Measurements from ENCODE around the gene WDR37. TPM values are rescaled to one million over a fixed set of nuclear protein-coding genes. Genes with fewer than 3 reads are reported as not detected.

The WDR37 gene
- total and polyA plus RNA-seq, 4 donors = 6.6 to 23.5 (median 13.6) TPM

DNA sequence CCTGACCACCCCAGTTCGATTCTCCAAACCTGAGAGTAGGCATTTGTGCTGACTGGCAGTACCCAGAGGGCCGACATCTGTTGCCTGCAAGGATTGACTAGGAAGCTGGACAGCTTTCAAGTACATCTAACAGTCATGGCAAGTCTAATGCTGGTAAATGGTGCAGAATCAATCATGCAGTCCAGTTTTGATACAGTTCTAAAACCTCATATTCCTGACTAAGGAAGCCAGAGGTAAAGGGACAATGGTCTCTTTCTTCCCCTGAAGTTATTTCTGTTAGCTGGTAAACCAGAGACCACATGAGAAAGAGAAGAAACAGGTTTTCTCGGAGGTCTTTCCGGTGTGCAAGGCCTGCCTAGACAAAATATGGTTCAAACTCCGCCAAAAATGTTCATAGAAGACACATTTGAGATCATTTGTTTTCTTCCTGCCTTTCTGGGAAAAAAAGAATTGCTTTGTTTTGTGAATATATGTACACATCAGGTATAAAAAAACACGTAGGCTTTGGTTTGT is 97.1 kb downstream of the WDR37 start:
- peaks cover 0 to 36% (median 8%) of the 10 kb centered on the region in 5 donors for H3K4me1 ChIP-seq (ENCODE audit: control insufficient read depth in 5 of 5, insufficient read depth in 5 of 5, low read length in 5 of 5)
- H3K9ac ChIP-seq (ENCODE audit: insufficient read depth in 1 of 2, low read length in 2 of 2) = no peak overlapping the region
- DNase-seq (no peak), ATAC-seq (ENCODE audit: insufficient read depth, low FRiP score) (no peak)
- TF ChIP-seq, protein P1, sequence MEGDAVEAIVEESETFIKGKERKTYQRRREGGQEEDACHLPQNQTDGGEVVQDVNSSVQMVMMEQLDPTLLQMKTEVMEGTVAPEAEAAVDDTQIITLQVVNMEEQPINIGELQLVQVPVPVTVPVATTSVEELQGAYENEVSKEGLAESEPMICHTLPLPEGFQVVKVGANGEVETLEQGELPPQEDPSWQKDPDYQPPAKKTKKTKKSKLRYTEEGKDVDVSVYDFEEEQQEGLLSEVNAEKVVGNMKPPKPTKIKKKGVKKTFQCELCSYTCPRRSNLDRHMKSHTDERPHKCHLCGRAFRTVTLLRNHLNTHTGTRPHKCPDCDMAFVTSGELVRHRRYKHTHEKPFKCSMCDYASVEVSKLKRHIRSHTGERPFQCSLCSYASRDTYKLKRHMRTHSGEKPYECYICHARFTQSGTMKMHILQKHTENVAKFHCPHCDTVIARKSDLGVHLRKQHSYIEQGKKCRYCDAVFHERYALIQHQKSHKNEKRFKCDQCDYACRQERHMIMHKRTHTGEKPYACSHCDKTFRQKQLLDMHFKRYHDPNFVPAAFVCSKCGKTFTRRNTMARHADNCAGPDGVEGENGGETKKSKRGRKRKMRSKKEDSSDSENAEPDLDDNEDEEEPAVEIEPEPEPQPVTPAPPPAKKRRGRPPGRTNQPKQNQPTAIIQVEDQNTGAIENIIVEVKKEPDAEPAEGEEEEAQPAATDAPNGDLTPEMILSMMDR (IDR thresholded peaks at IDR 0.05; ENCODE audit: control extremely low read depth, extremely low read depth) = no peak
- H3K9me3 ChIP-seq (ENCODE audit: control insufficient read depth in 4 of 4, insufficient read depth in 3 of 4, low read length in 3 of 4) = peaks cover 0 to 2% (median 0%) of the 10 kb centered on the region in 4 donors
- H3K27me3 ChIP-seq (ENCODE audit: control insufficient read depth in 3 of 3, insufficient read depth in 3 of 3, low read length in 2 of 3) = no peaks in the 10 kb centered on the region
- no peaks in the 10 kb centered on the region for H3K36me3 ChIP-seq (ENCODE audit: control insufficient read depth in 4 of 4, insufficient read depth in 4 of 4, low read length in 4 of 4)
- no peak overlapping the region for H3K27ac ChIP-seq (ENCODE audit: low read depth in 1 of 2, low read length in 1 of 2)
- WGBS, 2 donors = 85 to 93% methylated on average over 6 of the region's 6 CpGs
- H3K4me3 ChIP-seq = no peak overlapping the region

DNA sequence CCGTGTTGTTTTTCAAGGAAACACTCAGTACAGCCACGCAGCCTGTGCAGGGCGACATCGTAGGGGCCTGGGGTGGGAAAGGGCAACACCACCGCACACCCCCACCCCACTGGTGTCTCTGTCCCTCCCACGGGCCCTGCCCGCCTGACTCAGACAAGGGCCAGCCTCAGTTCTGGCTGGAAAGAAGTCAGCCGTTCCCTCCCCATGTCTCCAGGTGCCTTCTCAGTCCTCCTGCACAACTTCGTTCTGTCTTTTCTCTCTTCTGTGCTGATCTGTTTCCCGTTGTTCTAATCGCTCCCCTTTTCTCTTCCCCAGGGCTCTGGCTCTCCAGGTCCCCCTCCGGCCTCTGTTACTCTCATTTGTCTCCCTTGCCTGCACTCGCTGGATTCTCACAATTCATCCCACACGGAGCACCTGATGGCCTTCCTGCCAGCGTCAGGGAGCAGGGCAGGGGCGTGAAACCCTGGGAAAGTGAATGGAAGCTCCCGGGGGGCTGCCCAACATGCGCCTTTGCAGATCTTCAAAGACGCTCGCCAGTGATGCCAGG is 97.7 kb downstream of the WDR37 start:
- Histone ChIP-seq H3K4me3 (no peak overlapping the region), H3K9me3 (ENCODE audit: control insufficient read depth in 4 of 4, insufficient read depth in 3 of 4, low read length in 3 of 4) (peaks cover 0 to 2% (median 0%) of the 10 kb centered on the region in 4 donors), H3K9ac (ENCODE audit: insufficient read depth in 1 of 2, low read length in 2 of 2) (no peak overlapping the region), H3K27ac (ENCODE audit: low read depth in 1 of 2, low read length in 1 of 2) (no peak overlapping the region), H3K36me3 (ENCODE audit: control insufficient read depth in 4 of 4, insufficient read depth in 4 of 4, low read length in 4 of 4) (no peaks in the 10 kb centered on the region), H3K4me1 (ENCODE audit: control insufficient read depth in 5 of 5, insufficient read depth in 5 of 5, low read length in 5 of 5) (peaks cover 0 to 36% (median 8%) of the 10 kb centered on the region in 5 donors), H3K27me3 (ENCODE audit: control insufficient read depth in 3 of 3, insufficient read depth in 3 of 3, low read length in 2 of 3) (no peaks in the 10 kb centered on the region)
- DNase-seq (no peak), ATAC-seq (ENCODE audit: insufficient read depth, low FRiP score) (no peak)
- whole genome bisulfite sequencing, 2 donors = 78 to 80% methylated on average over 20 of the region's 20 CpGs
- TF ChIP-seq, protein P1 (IDR thresholded peaks at IDR 0.05; ENCODE audit: control extremely low read depth, extremely low read depth) = no peak

DNA sequence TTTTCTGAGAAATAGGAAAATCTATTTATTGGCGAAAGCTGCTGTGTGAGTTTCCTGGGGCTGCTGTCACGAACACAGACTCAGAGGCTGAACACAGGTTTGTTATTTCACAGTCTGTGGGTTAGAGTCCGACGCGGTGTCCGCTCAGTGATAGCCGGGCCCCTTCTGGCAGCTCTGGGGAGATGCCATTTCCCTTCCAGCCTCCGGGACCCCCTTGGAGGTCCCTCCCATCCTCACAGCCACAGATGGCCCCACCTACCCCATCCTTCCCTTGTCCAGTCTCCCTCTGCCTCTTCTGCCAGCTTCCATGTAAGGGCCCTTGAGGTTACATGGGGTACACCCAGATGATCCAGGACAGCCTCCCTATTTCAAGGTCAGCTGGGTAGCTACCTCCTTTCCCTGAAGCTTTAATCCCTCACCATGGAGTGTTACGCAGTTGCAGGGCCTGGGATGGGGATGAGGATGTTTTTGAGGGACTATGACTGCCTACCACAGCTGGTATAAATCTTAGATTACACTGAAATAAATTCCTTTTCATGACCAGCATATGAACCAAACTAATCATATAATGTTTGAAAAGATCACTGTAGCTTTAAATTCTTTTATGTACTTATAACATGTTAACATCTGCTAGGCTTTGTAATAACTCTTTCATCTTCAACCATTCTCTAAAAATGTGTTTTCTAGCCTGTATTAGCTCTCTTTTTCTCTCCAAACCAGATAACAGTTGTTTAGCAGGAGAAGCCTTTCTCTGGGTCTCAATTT is 98.5 kb downstream of the WDR37 start:
- H3K4me1 ChIP-seq (ENCODE audit: control insufficient read depth in 5 of 5, insufficient read depth in 5 of 5, low read length in 5 of 5) = peaks cover 0 to 31% (median 3%) of the 10 kb centered on the region in 5 donors
- no peaks in the 10 kb centered on the region for H3K27me3 ChIP-seq (ENCODE audit: control insufficient read depth in 3 of 3, insufficient read depth in 3 of 3, low read length in 2 of 3)
- H3K9ac ChIP-seq (ENCODE audit: insufficient read depth in 1 of 2, low read length in 2 of 2) = no peak overlapping the region
- no peak overlapping the region for H3K27ac ChIP-seq (ENCODE audit: low read depth in 1 of 2, low read length in 1 of 2)
- H3K36me3 ChIP-seq (ENCODE audit: control insufficient read depth in 4 of 4, insufficient read depth in 4 of 4, low read length in 4 of 4) = no peaks in the 10 kb centered on the region
- H3K4me3 ChIP-seq = no peak overlapping the region
- TF ChIP-seq, protein P1 (IDR thresholded peaks at IDR 0.05; ENCODE audit: control extremely low read depth, extremely low read depth) = no peak
- DNase-seq (peak; percentile 39 to 80 (median 68)), ATAC-seq (ENCODE audit: insufficient read depth, low FRiP score) (no peak)
- H3K9me3 ChIP-seq (ENCODE audit: control insufficient read depth in 4 of 4, insufficient read depth in 3 of 4, low read length in 3 of 4) = peaks cover 0 to 2% (median 0%) of the 10 kb centered on the region in 4 donors
- WGBS, 2 donors = 81 to 82% methylated on average over 9 of the region's 9 CpGs

Measured in lung (tissue), 12 donors.